Left forelimb (tissue), 1 donor: ENCODE data around the gene TUBGCP3.

Experiments
- DNase-seq: peaks from one replicate; pipeline ENCODE4 v3.0.0-alpha.2; 2018; ENCODE audit warnings: low spot score

TUBGCP3 gene

GRCh38 chr13:112453207-112453829 is 134.6 kb downstream of the TUBGCP3 start:
- DNase-seq, result no peak

GRCh38 chr13:112452380-112453206 is 135.4 kb downstream of the TUBGCP3 start:
- no peak for DNase-seq

- no peak for DNase-seq
Observed at GRCh38 chr13:112451512-112452379, 136.2 kb downstream of the TUBGCP3 start.

- DNase-seq, result no peak
Observed at GRCh38 chr13:112450904-112451240, 137.1 kb downstream of the TUBGCP3 start.

- DNase-seq, result no peak
Observed at GRCh38 chr13:112450118-112450903, 137.6 kb downstream of the TUBGCP3 start.

GRCh38 chr13:112449545-112449930 is 138.4 kb downstream of the TUBGCP3 start:
- DNase-seq, result no peak

- no peak for DNase-seq
Observed at GRCh38 chr13:112448621-112449544, 139.1 kb downstream of the TUBGCP3 start.

- DNase-seq, result no peak
Observed at GRCh38 chr13:112447761-112448603, 140.0 kb downstream of the TUBGCP3 start.

GRCh38 chr13:112447306-112447705 is 140.6 kb downstream of the TUBGCP3 start:
- DNase-seq, result no peak

- no peak for DNase-seq
Observed at GRCh38 chr13:112446867-112447266, 141.1 kb downstream of the TUBGCP3 start.

- DNase-seq, result no peak
Observed at GRCh38 chr13:112446347-112446861, 141.5 kb downstream of the TUBGCP3 start.

- no peak for DNase-seq
Observed at GRCh38 chr13:112445411-112446271, 142.3 kb downstream of the TUBGCP3 start.

- no peak for DNase-seq
Observed at GRCh38 chr13:112444416-112445399, 143.2 kb downstream of the TUBGCP3 start.

- DNase-seq, result no peak
Observed at GRCh38 chr13:112443995-112444311, 144.0 kb downstream of the TUBGCP3 start.

GRCh38 chr13:112443191-112443994 is 144.6 kb downstream of the TUBGCP3 start:
- DNase-seq, result no peak

GRCh38 chr13:112442483-112443090 is 145.4 kb downstream of the TUBGCP3 start:
- DNase-seq, result no peak
